Medulla oblongata (tissue), 1 donor: ENCODE measurements around the gene KLRF2.

Experiments
- DNase-seq: peaks from one replicate; pipeline ENCODE4 v3.0.0-alpha.2; 2015; ENCODE audit errors: extremely low spot score

KLRF2 gene

DNA sequence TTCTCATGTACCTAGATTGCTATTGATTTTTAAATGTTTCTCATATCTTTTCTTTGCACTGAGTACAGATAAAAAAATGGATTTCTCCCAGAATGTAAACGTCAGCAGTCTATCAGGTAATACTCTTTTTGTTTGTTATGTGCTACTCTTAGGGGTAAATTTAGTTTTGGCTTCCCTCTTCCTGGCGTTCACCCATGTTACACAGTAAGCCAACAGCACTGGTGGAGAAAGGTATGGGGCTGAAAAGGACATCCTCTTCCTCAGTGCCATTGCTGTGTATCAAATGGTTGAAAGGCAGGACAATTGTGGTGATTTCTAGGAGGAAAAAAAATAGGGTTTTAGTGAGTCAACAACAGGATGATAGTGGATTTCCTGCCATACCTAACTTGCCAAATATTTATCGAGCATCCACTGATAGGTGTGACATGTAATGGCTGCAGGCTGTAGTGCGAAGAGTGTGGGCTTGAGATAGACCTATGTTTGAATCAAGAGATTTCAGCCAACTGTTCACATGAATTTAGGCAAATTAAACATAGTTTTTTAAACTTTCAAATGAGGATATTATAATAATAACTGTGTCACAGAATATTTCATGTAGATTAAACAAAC is 7.5 kb downstream of the KLRF2 start:
- no peak for DNase-seq

GRCh38 chr12:9895215-9895971 is 14.1 kb downstream of the KLRF2 start:
- no peak for DNase-seq

DNA sequence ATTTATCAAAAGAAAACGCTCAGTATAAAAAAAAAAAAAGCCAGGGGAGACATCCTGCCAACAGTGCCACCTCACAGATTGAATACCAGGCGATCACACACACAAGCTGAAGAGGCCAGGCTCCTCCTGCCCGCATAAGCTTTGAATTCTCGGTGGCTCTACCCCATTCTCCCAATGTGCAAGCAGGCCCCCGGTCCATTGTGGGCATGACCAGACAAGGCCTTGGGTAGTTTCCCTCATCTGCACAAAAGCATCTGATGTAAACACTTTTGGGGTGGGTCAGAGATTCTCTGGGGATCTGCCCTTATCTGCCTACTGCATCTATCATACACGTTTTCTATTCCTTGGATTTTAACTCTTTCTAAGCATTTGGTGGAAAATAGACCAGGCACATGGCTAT is 16.2 kb downstream of the KLRF2 start:
- no peak for DNase-seq

GRCh38 chr12:9899209-9899608 is 17.9 kb downstream of the KLRF2 start:
- no peak for DNase-seq

DNA sequence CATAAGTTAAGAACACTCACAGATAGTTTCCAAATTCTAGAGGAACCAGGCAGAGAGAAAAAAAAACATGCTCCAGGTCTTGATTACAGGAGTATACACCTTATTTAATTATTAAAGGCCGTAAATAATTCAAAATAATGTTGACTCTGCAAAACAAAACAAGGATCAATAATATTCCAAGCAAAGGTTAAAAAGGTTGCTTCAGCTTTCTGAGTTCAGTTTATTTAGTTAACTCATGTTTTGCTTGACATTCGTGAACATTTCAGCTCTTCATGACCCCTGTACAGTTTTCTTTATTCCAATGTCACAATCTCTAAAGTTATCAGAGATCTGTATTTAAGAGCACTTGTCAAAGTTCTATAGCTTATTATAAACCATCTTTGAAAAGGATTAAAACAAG is 19.6 kb downstream of the KLRF2 start:
- no peak for DNase-seq

- DNase-seq, result no peak
Measured at GRCh38 chr12:9902539-9903228, 21.4 kb downstream of the KLRF2 start.

- DNase-seq, result no peak
Measured at GRCh38 chr12:9906873-9907272, 25.6 kb downstream of the KLRF2 start.

GRCh38 chr12:9907769-9908168 is 26.5 kb downstream of the KLRF2 start:
- DNase-seq, result no peak

DNA sequence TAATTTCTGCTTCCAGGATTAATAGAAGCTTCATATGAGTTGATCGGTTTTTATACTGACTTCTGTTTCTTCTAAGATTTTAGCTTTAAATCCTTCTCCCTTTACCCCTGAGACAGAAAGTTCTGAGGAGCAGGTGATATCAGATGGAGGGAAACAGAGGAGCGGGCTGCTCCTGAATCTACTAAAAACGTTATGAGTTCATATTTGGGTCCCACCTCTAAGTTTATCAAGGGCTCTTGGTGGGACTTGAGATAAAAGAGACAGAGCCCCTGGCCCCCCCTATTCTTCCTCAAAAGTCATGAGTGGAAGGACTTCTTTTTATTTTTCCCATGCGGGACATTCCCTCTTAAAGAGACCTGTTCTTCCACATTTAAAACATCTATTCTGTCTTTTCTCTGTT is 27.1 kb downstream of the KLRF2 start:
- DNase-seq, result no peak

DNA sequence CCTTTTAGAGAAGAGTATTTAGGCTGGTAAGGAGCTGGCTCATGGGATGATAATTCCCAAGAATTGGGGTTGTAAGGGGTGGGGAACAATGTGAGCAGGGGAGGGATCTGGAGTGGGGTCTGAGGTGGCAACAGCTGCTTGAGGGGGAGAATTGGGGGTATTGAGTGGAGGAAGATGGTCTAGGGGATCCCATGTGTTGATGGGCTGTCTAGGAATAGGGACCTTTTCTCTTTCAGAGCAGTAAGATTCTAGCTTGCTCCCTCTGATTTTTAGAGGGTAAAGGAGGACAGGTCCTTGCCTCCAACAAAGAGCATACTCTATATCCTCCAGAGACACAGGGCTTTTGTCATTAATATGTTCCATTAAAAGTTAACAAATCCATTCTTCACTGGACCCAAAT is 28.4 kb downstream of the KLRF2 start:
- no peak for DNase-seq

GRCh38 chr12:9910716-9911421 is 29.6 kb downstream of the KLRF2 start:
- DNase-seq, result no peak

DNA sequence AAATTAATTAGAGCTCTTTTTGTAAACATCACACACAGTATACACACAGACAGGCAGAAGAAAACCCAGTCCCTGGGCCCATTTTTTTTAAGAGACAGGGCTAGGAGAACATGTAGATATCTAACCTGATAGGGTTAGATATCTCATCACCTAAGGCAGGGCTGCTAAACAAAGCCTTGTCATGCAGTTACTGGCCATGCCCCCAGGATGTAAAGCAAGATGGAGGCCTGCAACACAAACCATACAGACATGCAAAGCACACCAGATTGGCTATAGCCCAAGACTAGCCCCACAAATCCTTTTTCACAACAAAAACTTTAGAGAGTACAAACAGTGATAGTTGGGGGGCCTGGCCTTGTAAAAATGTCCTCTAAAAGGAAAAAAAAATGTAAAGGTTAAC is 30.4 kb downstream of the KLRF2 start:
- no peak for DNase-seq

GRCh38 chr12:9919443-9919842 is 38.2 kb downstream of the KLRF2 start:
- no peak for DNase-seq

DNA sequence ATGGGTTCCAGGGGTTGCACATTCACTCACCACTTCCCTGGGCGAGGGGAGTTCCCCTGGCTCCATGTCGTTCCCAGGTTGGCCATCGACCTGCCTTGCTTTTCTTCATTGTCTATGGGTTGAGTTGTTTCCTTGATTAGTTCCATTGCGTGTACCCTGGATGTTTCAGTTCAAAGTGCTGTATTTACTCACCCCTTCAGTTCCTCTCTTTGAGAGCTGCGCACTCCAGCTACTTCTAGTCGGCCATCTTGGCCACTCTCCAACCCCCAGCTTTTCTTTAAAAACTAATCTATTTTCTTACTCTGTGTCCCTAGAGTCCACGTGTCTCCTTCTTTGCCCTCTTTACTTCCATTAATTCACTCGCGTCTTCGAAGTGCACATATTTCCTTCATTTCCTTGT is 39.2 kb downstream of the KLRF2 start:
- DNase-seq, result no peak

DNA sequence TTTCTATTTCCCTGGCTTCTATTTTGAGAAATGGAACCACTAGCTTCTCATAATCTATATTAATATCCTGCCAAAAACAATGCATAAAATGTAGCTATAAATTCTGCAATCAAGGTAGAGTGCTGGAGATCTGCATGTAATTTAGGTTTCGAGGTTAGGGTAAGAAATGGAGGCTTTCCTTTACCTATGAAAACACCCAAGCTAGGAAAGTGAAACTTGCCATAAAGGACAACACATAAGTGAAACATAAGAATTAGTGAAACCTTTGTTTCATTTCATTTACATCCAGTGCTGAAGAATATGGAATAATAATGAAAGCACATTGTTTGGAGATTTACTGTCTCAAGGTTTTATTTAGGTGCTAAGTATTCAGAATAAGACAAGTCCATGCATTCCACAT is 41.1 kb downstream of the KLRF2 start:
- no peak for DNase-seq

DNA sequence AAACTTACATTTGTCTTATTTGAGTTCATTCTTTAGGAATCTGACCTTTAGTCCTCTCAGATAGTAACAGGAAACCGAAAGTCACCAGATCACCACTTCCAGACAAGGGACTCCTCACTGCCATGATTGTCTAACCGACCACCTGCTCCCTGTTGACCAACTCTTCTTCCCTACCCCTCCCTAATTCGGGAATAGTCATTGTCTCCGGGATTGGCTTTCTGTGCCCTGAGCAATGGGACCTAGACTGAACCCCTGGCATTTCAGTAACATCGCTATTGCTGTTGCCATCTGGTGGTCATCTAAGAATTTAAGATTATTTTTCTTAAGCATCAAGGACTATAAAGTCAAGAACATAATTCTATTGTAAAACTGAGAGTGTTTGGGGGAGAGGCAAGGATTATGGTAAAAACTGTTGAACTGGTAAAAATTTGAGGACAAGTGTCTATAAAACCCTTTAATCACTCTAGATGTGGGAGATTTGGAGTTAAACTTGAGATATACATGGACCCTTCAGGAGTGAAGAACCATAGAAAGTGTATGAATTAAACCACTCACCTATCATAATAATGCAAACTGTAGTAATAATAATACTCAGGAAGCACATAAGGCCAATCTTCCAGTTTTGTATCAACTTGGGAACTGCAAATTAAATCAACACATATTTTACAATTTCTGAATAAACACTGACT is 44.6 kb downstream of the KLRF2 start:
- DNase-seq, result peak; percentile 64

GRCh38 chr12:9926876-9927275 is 45.6 kb downstream of the KLRF2 start:
- no peak for DNase-seq

GRCh38 chr12:9928607-9929006 is 47.3 kb downstream of the KLRF2 start:
- no peak for DNase-seq

DNA sequence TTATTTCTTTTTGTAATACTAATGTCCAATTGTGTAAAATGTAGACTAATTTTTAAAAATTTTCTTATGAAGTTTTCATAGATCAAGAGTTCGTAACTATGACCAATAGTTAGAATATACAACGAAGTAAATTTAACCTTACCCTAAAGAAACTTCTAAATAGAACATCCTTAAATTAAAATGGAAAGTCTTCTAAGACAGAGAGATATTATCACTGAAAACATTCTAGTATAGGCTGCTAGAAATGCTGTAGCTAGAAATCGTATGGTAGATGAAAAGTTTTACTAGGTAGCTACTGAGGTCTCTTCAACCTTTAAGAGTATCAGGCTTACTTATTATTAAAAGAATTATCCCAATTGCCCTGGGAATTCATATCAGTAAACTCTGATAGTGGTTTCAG is 50.0 kb downstream of the KLRF2 start:
- DNase-seq, result no peak

DNA sequence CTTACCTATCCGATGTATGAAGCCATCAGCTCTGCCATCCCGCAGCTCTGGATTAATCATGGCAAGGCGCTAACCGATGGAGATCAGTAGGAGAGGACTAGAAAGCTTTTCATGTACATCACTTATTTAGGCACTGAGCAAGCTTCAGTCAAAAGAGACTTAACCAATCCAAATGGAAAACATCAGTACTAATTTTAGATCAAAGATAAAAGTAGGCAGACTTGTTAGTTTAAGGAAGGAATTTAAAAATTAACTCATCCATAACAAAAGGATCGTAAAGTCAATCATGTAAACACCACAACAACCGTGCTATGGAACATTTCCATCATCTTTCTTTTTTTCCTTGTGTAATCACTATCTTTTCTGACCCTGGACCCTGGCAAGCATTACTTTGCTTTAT is 51.0 kb downstream of the KLRF2 start, which contains the start of gene CLEC2A:
TSS of gene CLEC2A (minus strand) at position 101 of the 400 bp plus-strand sequence. CDS start at position 60, 41 bp downstream.
- no peak for DNase-seq

DNA sequence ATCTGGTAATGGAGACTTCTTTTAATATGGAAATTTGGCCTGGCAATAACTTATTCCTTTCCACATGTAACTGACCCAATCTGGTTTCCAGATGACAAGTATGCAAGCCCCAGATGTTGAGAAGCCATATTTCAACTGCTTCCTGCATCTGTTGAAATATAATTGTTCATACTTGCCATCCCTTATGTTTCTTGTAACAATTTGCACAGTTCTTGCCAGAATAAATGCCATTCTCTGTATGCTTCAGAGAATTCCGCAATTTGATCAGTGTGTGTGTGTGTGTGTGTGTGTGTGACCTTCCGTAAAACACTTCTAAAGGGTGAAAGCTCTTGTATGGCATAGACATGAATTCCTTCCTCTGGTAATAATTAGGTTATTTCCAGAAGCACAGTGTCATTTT is 52.7 kb downstream of the KLRF2 start:
- no peak for DNase-seq

- DNase-seq, result no peak
Measured at GRCh38 chr12:9935026-9935425, 53.7 kb downstream of the KLRF2 start.
